Measurements from ENCODE around the gene APOBEC3B.
"Not testable (repeated sequence)": the region's sequence is repeated elsewhere in the genome, so short reads cannot be mapped to it uniquely, and the experiment has no call there.

The APOBEC3B gene

DNA sequence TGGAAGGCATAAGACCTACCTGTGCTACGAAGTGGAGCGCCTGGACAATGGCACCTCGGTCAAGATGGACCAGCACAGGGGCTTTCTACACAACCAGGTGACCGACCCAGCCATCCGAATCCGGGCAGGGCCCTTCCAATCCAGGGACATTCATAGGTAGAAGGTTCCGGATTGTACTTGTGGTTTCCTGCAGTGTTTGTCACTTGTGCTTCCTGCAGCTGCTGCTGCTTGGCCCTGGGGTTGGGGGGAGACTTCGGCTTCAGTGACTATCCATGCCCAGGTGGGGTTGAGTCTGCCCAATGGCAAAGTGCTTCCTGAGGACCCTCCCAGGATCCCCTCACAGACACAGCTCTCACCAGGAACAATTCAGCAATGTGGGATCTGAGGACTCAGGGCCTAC, 22.6 kb upstream of the APOBEC3B start:
- no peaks in the 10 kb centered on the region for H3K36me3 ChIP-seq (ENCODE audit: control insufficient read depth in 1 of 2, insufficient read depth in 2 of 2, low read depth in 1 of 2, low read length in 2 of 2)
- no peaks in the 10 kb centered on the region for H3K79me1 ChIP-seq (replicated peaks; ENCODE audit: low read length, poor library complexity, severe bottlenecking)
- H3K23ac ChIP-seq (ENCODE audit: low read length in 2 of 2), result no peak overlapping the region
- 80% methylated on average over 8 of the region's 8 CpGs for WGBS
- no peaks in the 10 kb centered on the region for H3K4me1 ChIP-seq (ENCODE audit: control insufficient read depth, insufficient read depth, low read depth, low read length)
- H2BK12ac ChIP-seq (ENCODE audit: low read length in 2 of 2), result no peak overlapping the region
- no peak overlapping the region for H3K4me3 ChIP-seq (ENCODE audit: insufficient read depth in 1 of 2, low read depth in 1 of 2, low read length in 2 of 2)
- no peak overlapping the region for H2AFZ ChIP-seq (ENCODE audit: low read depth, low read length)
- no peak overlapping the region for H3K4ac ChIP-seq (ENCODE audit: low read depth in 1 of 2, low read length in 2 of 2)
- no peak overlapping the region for H3K4me2 ChIP-seq (ENCODE audit: low read length, poor library complexity, severe bottlenecking)
- no peak overlapping the region for H4K8ac ChIP-seq (ENCODE audit: low read length)
- H3K9ac ChIP-seq (ENCODE audit: low read length), result no peak overlapping the region
- H2BK15ac ChIP-seq (ENCODE audit: low read depth, poor library complexity, severe bottlenecking), result no peak overlapping the region
- H2AK5ac ChIP-seq (ENCODE audit: low read length, severe bottlenecking), result no peak overlapping the region
- H3K27ac ChIP-seq (ENCODE audit: low read length, poor library complexity, severe bottlenecking), result no peak overlapping the region
- H3K14ac ChIP-seq (ENCODE audit: low read length in 2 of 2), result no peak overlapping the region
- no peak overlapping the region for H4K91ac ChIP-seq (ENCODE audit: low read length)
- H2BK5ac ChIP-seq (ENCODE audit: low read depth, low read length, poor library complexity, severe bottlenecking), result no peak overlapping the region
- H2BK120ac ChIP-seq (ENCODE audit: low read depth, low read length), result no peak overlapping the region
- no peaks in the 10 kb centered on the region for H3K9me3 ChIP-seq (ENCODE audit: control insufficient read depth, low read length)
- no peak for DNase-seq
- peaks cover 51 to 63% of the 10 kb centered on the region in 2 experiments for H3K27me3 ChIP-seq (ENCODE audit: control insufficient read depth in 1 of 2, insufficient read depth in 1 of 2, low read length in 2 of 2)
- no peak overlapping the region for H3K18ac ChIP-seq (ENCODE audit: low read depth in 1 of 2, low read length in 2 of 2)

DNA sequence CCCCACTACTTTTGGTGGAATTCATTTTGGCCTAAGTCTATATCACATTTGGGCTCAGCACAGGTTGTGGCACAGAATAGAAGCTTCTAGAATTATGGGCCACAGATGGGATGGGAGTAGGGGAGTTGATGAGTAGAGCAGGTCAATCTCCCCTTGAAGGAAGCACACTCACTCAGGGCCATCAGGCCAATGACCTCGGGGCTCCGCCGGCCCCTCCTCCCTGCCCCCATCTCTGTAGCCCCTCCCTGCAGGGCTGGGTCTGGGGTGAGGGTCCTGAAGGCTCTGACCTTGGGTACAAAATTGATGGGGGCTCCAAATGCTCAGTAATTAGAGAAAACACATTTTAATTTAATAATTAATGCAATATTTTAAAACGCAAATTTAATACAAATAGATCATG, 21.5 kb upstream of the APOBEC3B start:
- WGBS, result no CpG with 5 or more reads among the region's 4 CpGs
- H3K9me3 ChIP-seq (ENCODE audit: control insufficient read depth, low read length); H2BK120ac ChIP-seq (ENCODE audit: low read depth, low read length); H3K4me2 ChIP-seq (ENCODE audit: low read length, poor library complexity, severe bottlenecking); DNase-seq; H2AK5ac ChIP-seq (ENCODE audit: low read length, severe bottlenecking); H3K18ac ChIP-seq (ENCODE audit: low read depth in 1 of 2, low read length in 2 of 2); H3K79me1 ChIP-seq (replicated peaks; ENCODE audit: low read length, poor library complexity, severe bottlenecking); H2BK5ac ChIP-seq (ENCODE audit: low read depth, low read length, poor library complexity, severe bottlenecking); H3K4ac ChIP-seq (ENCODE audit: low read depth in 1 of 2, low read length in 2 of 2); H2BK12ac ChIP-seq (ENCODE audit: low read length in 2 of 2); H3K14ac ChIP-seq (ENCODE audit: low read length in 2 of 2); H2BK15ac ChIP-seq (ENCODE audit: low read depth, poor library complexity, severe bottlenecking); H4K91ac ChIP-seq (ENCODE audit: low read length); H2AFZ ChIP-seq (ENCODE audit: low read depth, low read length); H3K27ac ChIP-seq (ENCODE audit: low read length, poor library complexity, severe bottlenecking); H4K8ac ChIP-seq (ENCODE audit: low read length); H3K4me1 ChIP-seq (ENCODE audit: control insufficient read depth, insufficient read depth, low read depth, low read length); H3K36me3 ChIP-seq (ENCODE audit: control insufficient read depth in 1 of 2, insufficient read depth in 2 of 2, low read depth in 1 of 2, low read length in 2 of 2); H3K4me3 ChIP-seq (ENCODE audit: insufficient read depth in 1 of 2, low read depth in 1 of 2, low read length in 2 of 2); H3K9ac ChIP-seq (ENCODE audit: low read length); H3K23ac ChIP-seq (ENCODE audit: low read length in 2 of 2): not testable (repeated sequence)
- H3K27me3 ChIP-seq (ENCODE audit: control insufficient read depth in 1 of 2, insufficient read depth in 1 of 2, low read length in 2 of 2), result peaks cover 49 to 59% of the 10 kb centered on the region in 2 experiments

DNA sequence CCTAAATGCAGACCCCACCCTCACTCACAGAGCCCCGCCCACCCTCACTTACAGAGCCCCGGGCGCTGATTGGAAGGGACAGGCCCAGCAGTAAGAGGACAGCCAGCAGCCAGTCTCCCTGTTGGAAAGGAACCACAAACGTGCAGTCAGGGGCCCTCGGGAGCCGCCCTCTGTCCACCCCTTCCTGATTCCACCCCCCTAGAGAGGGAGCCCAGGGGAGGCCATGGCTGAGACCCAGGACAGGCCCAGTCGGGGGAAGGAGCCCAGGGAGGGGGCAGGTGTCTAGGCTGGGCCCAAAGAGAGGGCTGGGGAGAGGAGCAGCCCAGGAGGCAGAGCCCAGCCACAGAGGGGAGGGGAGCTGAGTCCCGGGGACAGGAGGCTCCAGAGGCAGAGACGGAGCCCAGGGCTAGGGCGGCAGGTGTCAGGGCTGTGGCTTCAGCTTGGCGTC, 18.8 kb upstream of the APOBEC3B start:
- H4K91ac ChIP-seq (ENCODE audit: low read length); H3K4ac ChIP-seq (ENCODE audit: low read depth in 1 of 2, low read length in 2 of 2); H3K14ac ChIP-seq (ENCODE audit: low read length in 2 of 2); H2BK12ac ChIP-seq (ENCODE audit: low read length in 2 of 2); H3K27ac ChIP-seq (ENCODE audit: low read length, poor library complexity, severe bottlenecking); H3K9ac ChIP-seq (ENCODE audit: low read length); H3K4me2 ChIP-seq (ENCODE audit: low read length, poor library complexity, severe bottlenecking); H2AFZ ChIP-seq (ENCODE audit: low read depth, low read length); H2BK120ac ChIP-seq (ENCODE audit: low read depth, low read length); DNase-seq; H3K79me1 ChIP-seq (replicated peaks; ENCODE audit: low read length, poor library complexity, severe bottlenecking); H3K4me1 ChIP-seq (ENCODE audit: control insufficient read depth, insufficient read depth, low read depth, low read length); H3K18ac ChIP-seq (ENCODE audit: low read depth in 1 of 2, low read length in 2 of 2); H3K36me3 ChIP-seq (ENCODE audit: control insufficient read depth in 1 of 2, insufficient read depth in 2 of 2, low read depth in 1 of 2, low read length in 2 of 2); H3K4me3 ChIP-seq (ENCODE audit: insufficient read depth in 1 of 2, low read depth in 1 of 2, low read length in 2 of 2); H2AK5ac ChIP-seq (ENCODE audit: low read length, severe bottlenecking); H2BK15ac ChIP-seq (ENCODE audit: low read depth, poor library complexity, severe bottlenecking); H3K9me3 ChIP-seq (ENCODE audit: control insufficient read depth, low read length); H4K8ac ChIP-seq (ENCODE audit: low read length); H3K23ac ChIP-seq (ENCODE audit: low read length in 2 of 2); H2BK5ac ChIP-seq (ENCODE audit: low read depth, low read length, poor library complexity, severe bottlenecking): not testable (repeated sequence)
- peaks cover 54 to 63% of the 10 kb centered on the region in 2 experiments for H3K27me3 ChIP-seq (ENCODE audit: control insufficient read depth in 1 of 2, insufficient read depth in 1 of 2, low read length in 2 of 2)
- WGBS, result 61% methylated on average over 5 of the region's 11 CpGs

DNA sequence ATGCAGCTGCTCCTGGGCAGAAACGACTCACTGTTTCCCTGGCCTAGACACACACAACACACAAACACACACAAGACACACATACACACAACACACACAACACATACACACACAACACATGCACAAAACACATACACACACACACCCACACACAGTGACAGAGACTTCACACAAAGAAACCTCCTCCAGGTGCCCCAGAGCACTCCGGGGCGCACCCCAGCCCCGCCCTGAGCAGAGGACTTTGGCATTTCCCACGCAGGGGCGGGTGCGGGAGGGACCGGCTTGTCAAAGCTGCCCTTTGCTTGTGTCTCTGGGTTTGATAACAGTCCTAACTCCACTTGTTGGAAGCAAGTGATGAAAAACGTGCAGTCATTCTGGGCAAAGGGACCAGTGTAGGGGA, 18.3 kb upstream of the APOBEC3B start:
- 88% methylated on average over 9 of the region's 9 CpGs for WGBS
- DNase-seq, result no peak
- H3K23ac ChIP-seq (ENCODE audit: low read length in 2 of 2), result no peak overlapping the region

More for the DNA sequence above, 18.3 kb upstream of the APOBEC3B start:
- Histone ChIP-seq H2AFZ (ENCODE audit: low read depth, low read length) (no peak overlapping the region), H2AK5ac (ENCODE audit: low read length, severe bottlenecking) (no peak overlapping the region), H3K18ac (ENCODE audit: low read depth in 1 of 2, low read length in 2 of 2) (no peak overlapping the region), H4K8ac (ENCODE audit: low read length) (no peak overlapping the region), H3K4me2 (ENCODE audit: low read length, poor library complexity, severe bottlenecking) (no peak overlapping the region), H3K4ac (ENCODE audit: low read depth in 1 of 2, low read length in 2 of 2) (no peak overlapping the region), H3K79me1 (replicated peaks; ENCODE audit: low read length, poor library complexity, severe bottlenecking) (no peaks in the 10 kb centered on the region), H3K9ac (ENCODE audit: low read length) (no peak overlapping the region), H3K4me3 (ENCODE audit: insufficient read depth in 1 of 2, low read depth in 1 of 2, low read length in 2 of 2) (no peak overlapping the region), H3K27ac (ENCODE audit: low read length, poor library complexity, severe bottlenecking) (no peak overlapping the region), H4K91ac (ENCODE audit: low read length) (no peak overlapping the region), H3K4me1 (ENCODE audit: control insufficient read depth, insufficient read depth, low read depth, low read length) (peaks cover 2% of the 10 kb centered on the region), H2BK15ac (ENCODE audit: low read depth, poor library complexity, severe bottlenecking) (no peak overlapping the region), H3K27me3 (ENCODE audit: control insufficient read depth in 1 of 2, insufficient read depth in 1 of 2, low read length in 2 of 2) (peaks cover 57 to 62% of the 10 kb centered on the region in 2 experiments), H3K14ac (ENCODE audit: low read length in 2 of 2) (no peak overlapping the region), H3K9me3 (ENCODE audit: control insufficient read depth, low read length) (no peaks in the 10 kb centered on the region), H2BK120ac (ENCODE audit: low read depth, low read length) (no peak overlapping the region), H3K36me3 (ENCODE audit: control insufficient read depth in 1 of 2, insufficient read depth in 2 of 2, low read depth in 1 of 2, low read length in 2 of 2) (no peaks in the 10 kb centered on the region), H2BK12ac (ENCODE audit: low read length in 2 of 2) (no peak overlapping the region), H2BK5ac (ENCODE audit: low read depth, low read length, poor library complexity, severe bottlenecking) (no peak overlapping the region)
